NCI-H524 (cell line): Measurements from ENCODE around the gene B9D1.
A peak's percentile ranks its signal among the peaks of the same experiment; 100 is the strongest.

Experiments
- DNase-seq, 2 experiments: peaks; one replicate each; lab custom pipeline; 2025; lab: John Stamatoyannopoulos, UW

B9D1 gene

GRCh38 chr17:19388791-19389785, 26.6 kb upstream of the B9D1 start:
- DNase-seq: no peak

- DNase-seq: peak; percentile 80 to 87
Observed at GRCh38 chr17:19387921-19388521, 25.5 kb upstream of the B9D1 start.

GRCh38 chr17:19386974-19387920, 24.7 kb upstream of the B9D1 start, which contains the start of gene MFAP4:
MFAP4 (minus strand) TSS chr17:19387190; CDS start chr17:19387155, 35 bp downstream.
- DNase-seq: peak; percentile 96 to 99

GRCh38 chr17:19386051-19386929, 23.8 kb upstream of the B9D1 start:
- DNase-seq: peak; percentile 28 to 35

GRCh38 chr17:19385521-19385983, 23.0 kb upstream of the B9D1 start:
- no peak for DNase-seq

GRCh38 chr17:19384723-19385391, 22.3 kb upstream of the B9D1 start:
- peak; percentile 76 to 94 for DNase-seq

- DNase-seq: no peak
Observed at GRCh38 chr17:19383681-19384470, 21.4 kb upstream of the B9D1 start.

GRCh38 chr17:19382531-19383444, 20.3 kb upstream of the B9D1 start:
- no peak for DNase-seq

GRCh38 chr17:19381741-19382444, 19.4 kb upstream of the B9D1 start:
- DNase-seq: no peak

GRCh38 chr17:19381361-19381740, 18.8 kb upstream of the B9D1 start:
- DNase-seq: no peak

GRCh38 chr17:19380481-19381301, 18.2 kb upstream of the B9D1 start:
- DNase-seq: no peak

- DNase-seq: no peak
Observed at GRCh38 chr17:19379361-19380065, 17.0 kb upstream of the B9D1 start.

- DNase-seq: no peak
Observed at GRCh38 chr17:19378416-19379360, 16.2 kb upstream of the B9D1 start, which contains the start of gene MAPK7. MAPK7 (plus strand) TSS chr17:19378498; CDS start chr17:19378901, 403 bp downstream.

GRCh38 chr17:19377602-19378415, 15.3 kb upstream of the B9D1 start:
- DNase-seq: peak; percentile 93 to 98
